OCI-LY7 (cell line): ENCODE results near the gene TMED3.

Experiments used
- EZH2phosphoT487 ChIP-seq: fragments of 200-600 bp; sonication (generic); IDR thresholded peaks from 2 replicates; pipeline ENCODE4 v1.6.1; 2018; ENCODE audit warnings: low read depth, borderline replicate concordance, mild to moderate bottlenecking, mixed run types, antibody characterized with exemption, low read length, moderate library complexity, mixed read lengths
- TF ChIP-seq, protein P1 (sequence below): fragments of 200-600 bp; sonication (generic); conservative IDR thresholded peaks from 2 replicates; pipeline ENCODE4 v1.5.1; 2014; ENCODE audit warnings: mild to moderate bottlenecking, antibody characterized with exemption, low read length, moderate library complexity, mixed read lengths

- TF ChIP-seq, protein P1, sequence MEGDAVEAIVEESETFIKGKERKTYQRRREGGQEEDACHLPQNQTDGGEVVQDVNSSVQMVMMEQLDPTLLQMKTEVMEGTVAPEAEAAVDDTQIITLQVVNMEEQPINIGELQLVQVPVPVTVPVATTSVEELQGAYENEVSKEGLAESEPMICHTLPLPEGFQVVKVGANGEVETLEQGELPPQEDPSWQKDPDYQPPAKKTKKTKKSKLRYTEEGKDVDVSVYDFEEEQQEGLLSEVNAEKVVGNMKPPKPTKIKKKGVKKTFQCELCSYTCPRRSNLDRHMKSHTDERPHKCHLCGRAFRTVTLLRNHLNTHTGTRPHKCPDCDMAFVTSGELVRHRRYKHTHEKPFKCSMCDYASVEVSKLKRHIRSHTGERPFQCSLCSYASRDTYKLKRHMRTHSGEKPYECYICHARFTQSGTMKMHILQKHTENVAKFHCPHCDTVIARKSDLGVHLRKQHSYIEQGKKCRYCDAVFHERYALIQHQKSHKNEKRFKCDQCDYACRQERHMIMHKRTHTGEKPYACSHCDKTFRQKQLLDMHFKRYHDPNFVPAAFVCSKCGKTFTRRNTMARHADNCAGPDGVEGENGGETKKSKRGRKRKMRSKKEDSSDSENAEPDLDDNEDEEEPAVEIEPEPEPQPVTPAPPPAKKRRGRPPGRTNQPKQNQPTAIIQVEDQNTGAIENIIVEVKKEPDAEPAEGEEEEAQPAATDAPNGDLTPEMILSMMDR, result no peak
- TF ChIP-seq EZH2phosphoT487, result no peak
Measured at GRCh38 chr15:79341396-79341795, 30.5 kb downstream of the TMED3 start.
